ENCODE measurements around the gene TNNT1. TPM values are rescaled to one million over a fixed set of nuclear protein-coding genes. Genes with fewer than 3 reads are reported as not detected.

The TNNT1 gene
- polyA plus RNA-seq, 1 donor from 2014 or later, result 6.2 TPM

DNA sequence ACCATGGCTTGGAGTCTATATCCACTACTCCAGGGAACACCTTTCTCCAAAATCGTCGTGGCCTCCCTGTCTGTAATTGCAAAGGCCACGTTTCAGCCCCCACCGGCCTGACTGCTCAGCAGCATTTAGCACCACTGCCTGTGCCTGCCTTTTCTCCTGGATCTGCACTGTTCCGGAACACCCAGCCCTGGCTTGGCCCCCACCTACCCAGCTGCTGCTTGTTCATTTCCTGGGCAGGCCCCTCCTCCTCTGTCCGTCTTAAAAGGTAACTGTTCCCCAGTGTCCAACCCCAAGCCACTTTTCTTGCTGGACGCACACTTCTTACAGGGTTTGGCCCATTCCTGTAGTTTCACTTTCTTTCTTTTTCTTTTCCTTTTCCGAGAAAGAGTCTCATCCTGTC is 39.6 kb upstream of the TNNT1 start:
- no peak overlapping the region for H3K4me2 ChIP-seq (ENCODE audit: low read length)
- H4K20me1 ChIP-seq (ENCODE audit: insufficient read depth), result no peaks in the 10 kb centered on the region
- H3K9me3 ChIP-seq (ENCODE audit: low read length), result no peaks in the 10 kb centered on the region
- H3K4me3 ChIP-seq (ENCODE audit: low read length), result no peak overlapping the region
- no peaks in the 10 kb centered on the region for H3F3A ChIP-seq (ENCODE audit: insufficient read depth, low read length, poor library complexity, severe bottlenecking)
- H2AFZ ChIP-seq (ENCODE audit: low read depth, low read length), result no peak overlapping the region
- H3K27me3 ChIP-seq (ENCODE audit: insufficient read depth, low read depth, low read length), result peaks cover 5% of the 10 kb centered on the region
- no peaks in the 10 kb centered on the region for H3K9me2 ChIP-seq (ENCODE audit: insufficient read depth, low read length)
- H3K9ac ChIP-seq (ENCODE audit: low read length), result no peak overlapping the region
- no peaks in the 10 kb centered on the region for H3K79me2 ChIP-seq (replicated peaks; ENCODE audit: insufficient read depth, low read length)
- TF ChIP-seq EP300 (conservative IDR thresholded peaks at IDR 0.05; ENCODE audit: poor library complexity, severe bottlenecking) (no peak), MXI1 (conservative IDR thresholded peaks at IDR 0.05; ENCODE audit: poor library complexity, severe bottlenecking) (no peak), EZH2 (IDR thresholded peaks at IDR 0.05; ENCODE audit: borderline replicate concordance, insufficient read depth, low read length, poor library complexity, severe bottlenecking) (no peak), RAD21 (conservative IDR thresholded peaks at IDR 0.05) (no peak), TAF1 (IDR thresholded peaks at IDR 0.05; ENCODE audit: low read depth) (no peak), SMC3 (conservative IDR thresholded peaks at IDR 0.05; ENCODE audit: poor library complexity) (no peak), POLR2AphosphoS5 (IDR thresholded peaks at IDR 0.05) (no peak)
- TF ChIP-seq, protein P1, sequence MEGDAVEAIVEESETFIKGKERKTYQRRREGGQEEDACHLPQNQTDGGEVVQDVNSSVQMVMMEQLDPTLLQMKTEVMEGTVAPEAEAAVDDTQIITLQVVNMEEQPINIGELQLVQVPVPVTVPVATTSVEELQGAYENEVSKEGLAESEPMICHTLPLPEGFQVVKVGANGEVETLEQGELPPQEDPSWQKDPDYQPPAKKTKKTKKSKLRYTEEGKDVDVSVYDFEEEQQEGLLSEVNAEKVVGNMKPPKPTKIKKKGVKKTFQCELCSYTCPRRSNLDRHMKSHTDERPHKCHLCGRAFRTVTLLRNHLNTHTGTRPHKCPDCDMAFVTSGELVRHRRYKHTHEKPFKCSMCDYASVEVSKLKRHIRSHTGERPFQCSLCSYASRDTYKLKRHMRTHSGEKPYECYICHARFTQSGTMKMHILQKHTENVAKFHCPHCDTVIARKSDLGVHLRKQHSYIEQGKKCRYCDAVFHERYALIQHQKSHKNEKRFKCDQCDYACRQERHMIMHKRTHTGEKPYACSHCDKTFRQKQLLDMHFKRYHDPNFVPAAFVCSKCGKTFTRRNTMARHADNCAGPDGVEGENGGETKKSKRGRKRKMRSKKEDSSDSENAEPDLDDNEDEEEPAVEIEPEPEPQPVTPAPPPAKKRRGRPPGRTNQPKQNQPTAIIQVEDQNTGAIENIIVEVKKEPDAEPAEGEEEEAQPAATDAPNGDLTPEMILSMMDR (IDR thresholded peaks at IDR 0.05; ENCODE audit: poor library complexity, severe bottlenecking), result no peak
- TF ChIP-seq, protein P2, sequence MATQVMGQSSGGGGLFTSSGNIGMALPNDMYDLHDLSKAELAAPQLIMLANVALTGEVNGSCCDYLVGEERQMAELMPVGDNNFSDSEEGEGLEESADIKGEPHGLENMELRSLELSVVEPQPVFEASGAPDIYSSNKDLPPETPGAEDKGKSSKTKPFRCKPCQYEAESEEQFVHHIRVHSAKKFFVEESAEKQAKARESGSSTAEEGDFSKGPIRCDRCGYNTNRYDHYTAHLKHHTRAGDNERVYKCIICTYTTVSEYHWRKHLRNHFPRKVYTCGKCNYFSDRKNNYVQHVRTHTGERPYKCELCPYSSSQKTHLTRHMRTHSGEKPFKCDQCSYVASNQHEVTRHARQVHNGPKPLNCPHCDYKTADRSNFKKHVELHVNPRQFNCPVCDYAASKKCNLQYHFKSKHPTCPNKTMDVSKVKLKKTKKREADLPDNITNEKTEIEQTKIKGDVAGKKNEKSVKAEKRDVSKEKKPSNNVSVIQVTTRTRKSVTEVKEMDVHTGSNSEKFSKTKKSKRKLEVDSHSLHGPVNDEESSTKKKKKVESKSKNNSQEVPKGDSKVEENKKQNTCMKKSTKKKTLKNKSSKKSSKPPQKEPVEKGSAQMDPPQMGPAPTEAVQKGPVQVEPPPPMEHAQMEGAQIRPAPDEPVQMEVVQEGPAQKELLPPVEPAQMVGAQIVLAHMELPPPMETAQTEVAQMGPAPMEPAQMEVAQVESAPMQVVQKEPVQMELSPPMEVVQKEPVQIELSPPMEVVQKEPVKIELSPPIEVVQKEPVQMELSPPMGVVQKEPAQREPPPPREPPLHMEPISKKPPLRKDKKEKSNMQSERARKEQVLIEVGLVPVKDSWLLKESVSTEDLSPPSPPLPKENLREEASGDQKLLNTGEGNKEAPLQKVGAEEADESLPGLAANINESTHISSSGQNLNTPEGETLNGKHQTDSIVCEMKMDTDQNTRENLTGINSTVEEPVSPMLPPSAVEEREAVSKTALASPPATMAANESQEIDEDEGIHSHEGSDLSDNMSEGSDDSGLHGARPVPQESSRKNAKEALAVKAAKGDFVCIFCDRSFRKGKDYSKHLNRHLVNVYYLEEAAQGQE (IDR thresholded peaks at IDR 0.05; ENCODE audit: borderline replicate concordance), result no peak
- no peak overlapping the region for H3K27ac ChIP-seq (ENCODE audit: low read length)
- H3K36me3 ChIP-seq (ENCODE audit: insufficient read depth, low read length), result no peaks in the 10 kb centered on the region

DNA sequence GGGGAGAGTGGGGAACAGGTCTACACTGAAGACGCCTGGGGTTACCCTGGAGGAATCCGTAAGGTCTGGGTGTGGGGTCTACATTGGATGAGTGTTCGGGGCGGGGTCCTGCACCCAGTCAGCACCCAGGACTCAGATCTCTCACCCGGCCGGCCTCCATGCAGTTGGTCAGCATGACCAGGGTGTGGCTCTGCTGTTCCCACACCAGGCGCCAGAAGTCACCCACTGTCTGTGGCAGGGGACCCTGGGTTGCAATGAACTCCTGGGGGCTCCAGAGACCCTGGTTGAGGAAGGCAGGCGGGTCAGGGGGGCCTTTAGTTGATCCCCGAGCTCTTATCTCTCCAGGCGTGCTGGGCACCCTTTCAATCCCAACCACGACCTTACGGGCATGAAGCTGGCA is 37.1 kb upstream of the TNNT1 start:
- H3K9me2 ChIP-seq (ENCODE audit: insufficient read depth, low read length), result no peaks in the 10 kb centered on the region
- no peak overlapping the region for H2AFZ ChIP-seq (ENCODE audit: low read depth, low read length)
- no peak for TF ChIP-seq RAD21 (conservative IDR thresholded peaks at IDR 0.05)
- no peak for TF ChIP-seq SMC3 (conservative IDR thresholded peaks at IDR 0.05; ENCODE audit: poor library complexity)
- TF ChIP-seq, protein P1 (IDR thresholded peaks at IDR 0.05; ENCODE audit: poor library complexity, severe bottlenecking), result no peak
- TF ChIP-seq, protein P2 (IDR thresholded peaks at IDR 0.05; ENCODE audit: borderline replicate concordance), result no peak
- TF ChIP-seq EZH2 (IDR thresholded peaks at IDR 0.05; ENCODE audit: borderline replicate concordance, insufficient read depth, low read length, poor library complexity, severe bottlenecking), result no peak
- TF ChIP-seq EP300 (conservative IDR thresholded peaks at IDR 0.05; ENCODE audit: poor library complexity, severe bottlenecking), result no peak
- no peak for TF ChIP-seq MXI1 (conservative IDR thresholded peaks at IDR 0.05; ENCODE audit: poor library complexity, severe bottlenecking)
- TF ChIP-seq POLR2AphosphoS5 (IDR thresholded peaks at IDR 0.05), result no peak
- no peak for TF ChIP-seq TAF1 (IDR thresholded peaks at IDR 0.05; ENCODE audit: low read depth)
- no peaks in the 10 kb centered on the region for H3F3A ChIP-seq (ENCODE audit: insufficient read depth, low read length, poor library complexity, severe bottlenecking)
- H3K36me3 ChIP-seq (ENCODE audit: insufficient read depth, low read length), result no peaks in the 10 kb centered on the region
- H4K20me1 ChIP-seq (ENCODE audit: insufficient read depth), result no peaks in the 10 kb centered on the region
- H3K4me3 ChIP-seq (ENCODE audit: low read length), result no peak overlapping the region
- no peak overlapping the region for H3K9ac ChIP-seq (ENCODE audit: low read length)
- H3K4me2 ChIP-seq (ENCODE audit: low read length), result no peak overlapping the region
- peaks cover 20% of the 10 kb centered on the region for H3K27me3 ChIP-seq (ENCODE audit: insufficient read depth, low read depth, low read length)
- H3K79me2 ChIP-seq (replicated peaks; ENCODE audit: insufficient read depth, low read length), result no peaks in the 10 kb centered on the region
- H3K27ac ChIP-seq (ENCODE audit: low read length), result no peak overlapping the region
- H3K9me3 ChIP-seq (ENCODE audit: low read length), result no peaks in the 10 kb centered on the region

Data from neural cell (in vitro differentiated cells).